NCI-H82 treated with DMSO at 0.1 percent for 48 hours (cell line): ENCODE data around the gene RRM1.
"Not testable (repeated sequence)": the region's sequence is repeated elsewhere in the genome, so short reads cannot be mapped to it uniquely, and the experiment has no call there.

Experiments used
- DNase-seq: peaks from one replicate; lab custom pipeline; 2025; ENCODE audit not compliant: unreplicated experiment; lab: John Stamatoyannopoulos, UW

Gene RRM1

GRCh38 chr11:4134806-4135205 is 40.2 kb downstream of the RRM1 start:
- DNase-seq, result no peak

GRCh38 chr11:4138497-4138896 is 43.9 kb downstream of the RRM1 start:
- DNase-seq, result no peak

- DNase-seq, result no peak
These were observed 45.6 kb downstream of the RRM1 start for GRCh38 chr11:4140067-4140636.

GRCh38 chr11:4146070-4146771 is 51.6 kb downstream of the RRM1 start:
- DNase-seq, result no peak

- no peak for DNase-seq
These were observed 52.1 kb downstream of the RRM1 start for GRCh38 chr11:4146772-4147098.

- no peak for DNase-seq
These were observed 59.9 kb downstream of the RRM1 start for GRCh38 chr11:4154503-4154902.

GRCh38 chr11:4156571-4156970 is 62.0 kb downstream of the RRM1 start:
- no peak for DNase-seq

GRCh38 chr11:4158818-4159217 is 64.2 kb downstream of the RRM1 start:
- DNase-seq, result not testable (repeated sequence)

GRCh38 chr11:4161305-4161704 is 66.7 kb downstream of the RRM1 start:
- DNase-seq, result no peak

GRCh38 chr11:4164884-4165590 is 70.4 kb downstream of the RRM1 start:
- DNase-seq, result no peak

- DNase-seq, result no peak
These were observed 72.7 kb downstream of the RRM1 start for GRCh38 chr11:4167292-4167691.

- DNase-seq, result no peak
These were observed 73.2 kb downstream of the RRM1 start for GRCh38 chr11:4167758-4168157.

- DNase-seq, result not testable (repeated sequence)
These were observed 81.2 kb downstream of the RRM1 start for GRCh38 chr11:4175620-4176350.

- DNase-seq, result no peak
These were observed 84.4 kb downstream of the RRM1 start for GRCh38 chr11:4178813-4179662.

GRCh38 chr11:4180441-4181183 is 86.0 kb downstream of the RRM1 start:
- DNase-seq, result no peak

- no peak for DNase-seq
These were observed 87.5 kb downstream of the RRM1 start for GRCh38 chr11:4181782-4182721.

- no peak for DNase-seq
These were observed 88.9 kb downstream of the RRM1 start for GRCh38 chr11:4183410-4184057.

- no peak for DNase-seq
These were observed 89.7 kb downstream of the RRM1 start for GRCh38 chr11:4184163-4184916.
